Panc1 (cell line): Measurements from ENCODE around the gene AARS2. TPM values are rescaled to one million over a fixed set of nuclear protein-coding genes. Genes with fewer than 3 reads are reported as not detected.
"Not testable (repeated sequence)": the region's sequence is repeated elsewhere in the genome, so short reads cannot be mapped to it uniquely, and the experiment has no call there.

Experiments
- ATAC-seq: fragments of 200-7000 bp; cut with Tn5 transposase; 2 replicates; pipeline ENCODE4 v1.9.1; 2020; ENCODE audit warnings: mild to moderate bottlenecking, moderate library complexity
- BruUV-seq: library from RNA; stranded (reverse); fragments of 400-500 nt; replicated peaks from 2 replicates; lab custom pipeline; 2021; lab: Mats Ljungman, UMichigan
- CTCF ChIA-PET: fragments of 300-600 bp; sonication (Branson Sonifier 250); formaldehyde crosslinking; loops from one replicate; lab custom pipeline; 2022; ENCODE audit warnings: antibody characterized with exemption; lab: Charles Lee
- POLR2A ChIA-PET: fragments of 300-600 bp; sonication (Branson Sonifier 250); formaldehyde crosslinking; loops from one replicate; lab custom pipeline; 2022; ENCODE audit warnings: antibody characterized with exemption; lab: Charles Lee
- DNase-seq: peaks from one replicate; pipeline ENCODE4 v3.0.0-alpha.2; 2010; ENCODE audit warnings: low read depth, low spot score
- H3K27ac ChIP-seq: 2 replicates; pipeline ENCODE4 v1.5.1; 2011; ENCODE audit warnings: mild to moderate bottlenecking, low read length, inconsistent platforms
- H3K27me3 ChIP-seq: fragments of 200-500 bp; sonication (Bioruptor generic); 2 replicates; pipeline ENCODE4 v1.6.0; 2014; ENCODE audit warnings: low read length, inconsistent platforms; ENCODE audit not compliant: control insufficient read depth, insufficient read depth
- H3K36me3 ChIP-seq: fragments of 200-500 bp; sonication (Bioruptor generic); 2 replicates; pipeline ENCODE4 v1.5.1; 2014; ENCODE audit warnings: inconsistent platforms, mild to moderate bottlenecking, low read length, moderate library complexity; ENCODE audit not compliant: control insufficient read depth, insufficient read depth
- H3K4me1 ChIP-seq: 2 replicates; pipeline ENCODE4 v1.5.1; 2011; ENCODE audit warnings: inconsistent platforms, mild to moderate bottlenecking, low read length, moderate library complexity; ENCODE audit not compliant: control insufficient read depth, insufficient read depth
- H3K4me3 ChIP-seq, 2 experiments: 2 replicates each; pipeline ENCODE4 v1.5.1; 2011 to 2012; ENCODE audit warnings: low read depth in 2 of 2, low read length in 2 of 2, mild to moderate bottlenecking in 2 of 2, inconsistent platforms in 1 of 2, moderate library complexity in 1 of 2
- H3K9me3 ChIP-seq: fragments of 200-500 bp; sonication (Bioruptor generic); 2 replicates; pipeline ENCODE4 v1.5.1; 2014; ENCODE audit warnings: low read depth, mild to moderate bottlenecking, inconsistent platforms, low read length, moderate library complexity; ENCODE audit not compliant: control insufficient read depth, insufficient read depth
- CTCF ChIP-seq: fragments of 450-650 bp; IDR thresholded peaks from 2 replicates; pipeline ENCODE4 v1.5.1; 2017; ENCODE audit warnings: mild to moderate bottlenecking
- POLR2AphosphoS5 ChIP-seq: IDR thresholded peaks from 2 replicates; pipeline ENCODE4 v1.6.1; 2012; ENCODE audit warnings: mild to moderate bottlenecking, low read depth, low read length, moderate library complexity
- SIN3A ChIP-seq: IDR thresholded peaks from 2 replicates; pipeline ENCODE4 v1.6.1; 2012; ENCODE audit warnings: low read depth, mild to moderate bottlenecking, low read length, moderate library complexity, borderline replicate concordance; ENCODE audit not compliant: insufficient read depth
- TCF7L2 ChIP-seq: IDR thresholded peaks from 2 replicates; pipeline ENCODE4 v1.6.1; 2011; ENCODE audit warnings: mild to moderate bottlenecking, low read depth, low read length, inconsistent platforms
- in situ Hi-C: cut with HindIII; loops from 2 replicates; pipeline ENCODE4 v1.10.0; 2016; ENCODE audit warnings: low sequenced_read_pairs, low pct_unique_long_range_greater_than_20kb
- intact Hi-C: fragments of 100-400 bp; cut with micrococcal nuclease; formaldehyde crosslinking; loops from one replicate; pipeline ENCODE4 v1.10.0; 2022; ENCODE audit not compliant: unreplicated experiment
- total RNA-seq: library from RNA; stranded (reverse); gene quantifications from one replicate; pipeline ENCODE4 v1.2.1, GENCODE V29; 2021; ENCODE audit not compliant: unreplicated experiment
- TF ChIP-seq, protein P1 (sequence below), 2 experiments: IDR thresholded peaks; 2 replicates each; pipeline ENCODE4 v1.6.1; 2011 to 2012; ENCODE audit warnings: low read depth in 2 of 2, control low read depth in 1 of 2, low read length in 1 of 2, mild to moderate bottlenecking in 1 of 2, moderate library complexity in 1 of 2; ENCODE audit not compliant: insufficient read depth in 1 of 2

Gene AARS2
- total RNA-seq, 1 experiment from 2014 or later = 13.1 TPM

DNA sequence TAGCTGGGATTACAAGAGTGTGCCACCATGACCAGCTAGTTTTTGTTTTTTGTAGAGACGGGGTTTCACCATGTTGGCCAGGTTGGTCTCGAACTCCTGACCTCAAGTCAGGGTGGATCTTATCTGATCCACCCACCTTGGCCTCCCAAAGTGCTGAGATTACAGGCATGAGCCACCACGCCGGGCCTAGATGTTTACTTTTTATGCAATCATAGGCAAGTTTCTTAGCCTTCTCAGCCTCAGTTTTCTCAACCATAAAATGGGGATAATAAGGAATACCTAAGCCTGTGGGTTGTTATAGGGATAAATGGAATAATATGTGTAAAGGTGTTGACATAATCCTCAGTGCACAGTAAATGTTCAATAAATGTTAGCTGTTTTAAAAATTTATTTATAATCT, 39.1 kb upstream of the AARS2 start:
- TF ChIP-seq CTCF (no peak), SIN3A (no peak), POLR2AphosphoS5 (no peak), TCF7L2 (no peak)
- TF ChIP-seq, protein P1, sequence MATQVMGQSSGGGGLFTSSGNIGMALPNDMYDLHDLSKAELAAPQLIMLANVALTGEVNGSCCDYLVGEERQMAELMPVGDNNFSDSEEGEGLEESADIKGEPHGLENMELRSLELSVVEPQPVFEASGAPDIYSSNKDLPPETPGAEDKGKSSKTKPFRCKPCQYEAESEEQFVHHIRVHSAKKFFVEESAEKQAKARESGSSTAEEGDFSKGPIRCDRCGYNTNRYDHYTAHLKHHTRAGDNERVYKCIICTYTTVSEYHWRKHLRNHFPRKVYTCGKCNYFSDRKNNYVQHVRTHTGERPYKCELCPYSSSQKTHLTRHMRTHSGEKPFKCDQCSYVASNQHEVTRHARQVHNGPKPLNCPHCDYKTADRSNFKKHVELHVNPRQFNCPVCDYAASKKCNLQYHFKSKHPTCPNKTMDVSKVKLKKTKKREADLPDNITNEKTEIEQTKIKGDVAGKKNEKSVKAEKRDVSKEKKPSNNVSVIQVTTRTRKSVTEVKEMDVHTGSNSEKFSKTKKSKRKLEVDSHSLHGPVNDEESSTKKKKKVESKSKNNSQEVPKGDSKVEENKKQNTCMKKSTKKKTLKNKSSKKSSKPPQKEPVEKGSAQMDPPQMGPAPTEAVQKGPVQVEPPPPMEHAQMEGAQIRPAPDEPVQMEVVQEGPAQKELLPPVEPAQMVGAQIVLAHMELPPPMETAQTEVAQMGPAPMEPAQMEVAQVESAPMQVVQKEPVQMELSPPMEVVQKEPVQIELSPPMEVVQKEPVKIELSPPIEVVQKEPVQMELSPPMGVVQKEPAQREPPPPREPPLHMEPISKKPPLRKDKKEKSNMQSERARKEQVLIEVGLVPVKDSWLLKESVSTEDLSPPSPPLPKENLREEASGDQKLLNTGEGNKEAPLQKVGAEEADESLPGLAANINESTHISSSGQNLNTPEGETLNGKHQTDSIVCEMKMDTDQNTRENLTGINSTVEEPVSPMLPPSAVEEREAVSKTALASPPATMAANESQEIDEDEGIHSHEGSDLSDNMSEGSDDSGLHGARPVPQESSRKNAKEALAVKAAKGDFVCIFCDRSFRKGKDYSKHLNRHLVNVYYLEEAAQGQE (IDR thresholded peaks at IDR 0.05; ENCODE audit: insufficient read depth in 1 of 2, low read depth in 2 of 2, low read length in 1 of 2) = no peak
- BruUV-seq = no TSS peak
- CTCF ChIA-PET = no interaction called here

GRCh38 chr6:44350650-44350994, 37.5 kb upstream of the AARS2 start:
- CTCF ChIA-PET, H3K4me3 ChIP-seq, intact Hi-C loops, H3K36me3 ChIP-seq, DNase-seq, H3K27ac ChIP-seq, POLR2A ChIA-PET, BruUV-seq, ATAC-seq, H3K27me3 ChIP-seq, H3K4me1 ChIP-seq, H3K9me3 ChIP-seq, in situ Hi-C loops: not testable (repeated sequence)

More for the DNA sequence above, 39.1 kb upstream of the AARS2 start:
- in situ Hi-C loops = no loop called here
- no peak overlapping the region for H3K27ac ChIP-seq
- POLR2A ChIA-PET = no interaction called here
- no peak overlapping the region for H3K4me3 ChIP-seq
- H3K36me3 ChIP-seq = no peaks in the 10 kb centered on the region
- peaks cover 3% of the 10 kb centered on the region; the same call in 1 of the 2 replicates for H3K27me3 ChIP-seq
- ATAC-seq (no peak), DNase-seq (no peak)
- H3K9me3 ChIP-seq = no peaks in the 10 kb centered on the region
- intact Hi-C loops = no loop called here
- H3K4me1 ChIP-seq = no peaks in the 10 kb centered on the region

DNA sequence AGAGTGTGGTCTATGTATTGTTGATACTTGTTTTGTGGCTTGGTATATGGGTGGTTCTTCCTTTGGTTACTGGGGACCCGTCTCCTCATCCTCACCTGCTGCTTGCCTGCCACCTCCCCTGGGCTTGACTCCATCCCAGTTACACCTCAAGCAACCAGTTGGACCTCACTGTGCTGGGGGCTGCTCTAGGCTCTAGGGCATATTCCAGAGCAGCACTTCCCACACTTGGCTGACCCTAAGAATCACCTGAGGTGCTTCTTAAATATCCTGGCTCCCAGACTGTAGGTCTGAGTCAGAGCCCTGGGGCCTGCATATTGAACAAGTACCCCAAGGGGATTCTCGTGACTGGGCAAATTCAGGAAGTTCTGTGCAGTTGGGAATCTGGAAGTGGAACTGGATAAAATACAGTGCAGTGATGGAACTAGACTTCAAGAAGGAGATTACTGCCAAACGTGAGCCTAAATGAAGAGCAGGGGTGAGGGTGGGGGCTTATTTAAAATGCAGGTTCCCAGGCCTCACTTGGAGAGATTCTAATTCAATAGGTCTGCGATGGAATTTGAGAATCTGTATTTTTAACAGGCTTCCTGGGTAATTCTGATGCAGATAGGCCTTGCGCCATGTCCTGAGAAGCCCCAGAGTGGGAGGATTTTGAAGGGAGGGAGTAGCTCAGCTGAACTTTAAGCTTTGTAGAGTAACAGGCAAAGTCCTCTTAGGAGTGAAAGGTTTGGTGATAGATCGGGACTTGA, 36.9 kb upstream of the AARS2 start:
- Histone ChIP-seq H3K4me1 (no peaks in the 10 kb centered on the region), H3K4me3 (no peak overlapping the region), H3K27me3 (no peaks in the 10 kb centered on the region), H3K27ac (no peak overlapping the region), H3K36me3 (no peaks in the 10 kb centered on the region), H3K9me3 (no peaks in the 10 kb centered on the region)
- intact Hi-C loops (no loop called here), in situ Hi-C loops (no loop called here)
- DNase-seq (no peak), ATAC-seq (no peak)
- POLR2A ChIA-PET = no interaction called here
- no peak for TF ChIP-seq TCF7L2
- TF ChIP-seq POLR2AphosphoS5 = no peak
- TF ChIP-seq, protein P1 (IDR thresholded peaks at IDR 0.05; ENCODE audit: insufficient read depth in 1 of 2, low read depth in 2 of 2, low read length in 1 of 2) = no peak
- no peak for TF ChIP-seq CTCF
- TF ChIP-seq SIN3A = no peak
- CTCF ChIA-PET = no interaction called here
- BruUV-seq = no TSS peak
